HEK293T (cell line): ENCODE results near the gene DCLRE1B.

ENCODE experiments used
- CTCF ChIA-PET: fragments of 350-600 bp; formaldehyde crosslinking; extraction: SDS; loops from one replicate; lab custom pipeline; 2021; ENCODE audit warnings: antibody characterized with exemption, inconsistent platforms; lab: Yijun Ruan, JAX
- POLR2A ChIA-PET: fragments of 350-600 bp; formaldehyde crosslinking; extraction: SDS; loops from one replicate; lab custom pipeline; 2020; ENCODE audit warnings: antibody characterized with exemption, inconsistent platforms; lab: Yijun Ruan, JAX
- DNase-seq: peaks from one replicate; pipeline ENCODE4 v3.0.0; 2012; ENCODE audit warnings: mixed read lengths; ENCODE audit errors: extremely low spot score
- ARNT ChIP-seq: fragments of 450-650 bp; IDR thresholded peaks from 2 replicates; pipeline ENCODE4 v1.6.1; 2017; ENCODE audit warnings: mild to moderate bottlenecking
- BHLHE40 ChIP-seq: fragments of 450-650 bp; IDR thresholded peaks from 2 replicates; pipeline ENCODE4 v1.6.1; 2016; ENCODE audit warnings: mild to moderate bottlenecking, moderate library complexity, borderline replicate concordance
- CTBP1 ChIP-seq: fragments of 450-650 bp; IDR thresholded peaks from 2 replicates; pipeline ENCODE4 v1.6.1; 2016; ENCODE audit warnings: borderline replicate concordance
- ELF4 ChIP-seq: fragments of 450-650 bp; IDR thresholded peaks from 2 replicates; pipeline ENCODE4 v1.6.1; 2017; ENCODE audit warnings: antibody characterized with exemption
- FOXA1 ChIP-seq: fragments of 450-650 bp; IDR thresholded peaks from 2 replicates; pipeline ENCODE4 v1.6.1; 2016; ENCODE audit warnings: mild to moderate bottlenecking
- FOXK2 ChIP-seq: fragments of 450-650 bp; IDR thresholded peaks from 2 replicates; pipeline ENCODE4 v1.6.1; 2016; ENCODE audit warnings: mild to moderate bottlenecking
- FOXM1 ChIP-seq: fragments of 450-650 bp; IDR thresholded peaks from 2 replicates; pipeline ENCODE4 v1.6.1; 2017; ENCODE audit warnings: mild to moderate bottlenecking, borderline replicate concordance
- HDGF ChIP-seq: fragments of 450-650 bp; IDR thresholded peaks from 2 replicates; pipeline ENCODE4 v1.6.1; 2017; ENCODE audit warnings: antibody characterized with exemption, borderline replicate concordance
- L3MBTL2 ChIP-seq: fragments of 450-650 bp; conservative IDR thresholded peaks from 2 replicates; pipeline ENCODE4 v1.6.1; 2016; ENCODE audit warnings: mild to moderate bottlenecking
- LEF1 ChIP-seq: fragments of 450-650 bp; IDR thresholded peaks from 2 replicates; pipeline ENCODE4 v1.6.1; 2017; ENCODE audit warnings: mild to moderate bottlenecking, borderline replicate concordance
- NFRKB ChIP-seq: fragments of 450-650 bp; IDR thresholded peaks from 2 replicates; pipeline ENCODE4 v1.6.1; 2016; ENCODE audit warnings: mild to moderate bottlenecking, moderate library complexity
- PKNOX1 ChIP-seq: fragments of 450-650 bp; IDR thresholded peaks from 2 replicates; pipeline ENCODE4 v1.6.1; 2016
- SP1 ChIP-seq: fragments of 450-650 bp; IDR thresholded peaks from 2 replicates; pipeline ENCODE4 v1.6.1; 2017
- SUZ12 ChIP-seq: fragments of 450-650 bp; IDR thresholded peaks from 2 replicates; pipeline ENCODE4 v1.6.1; 2016; ENCODE audit warnings: mild to moderate bottlenecking
- TARDBP ChIP-seq: fragments of 450-650 bp; IDR thresholded peaks from 2 replicates; pipeline ENCODE4 v1.6.1; 2016
- ZNF384 ChIP-seq: fragments of 450-650 bp; IDR thresholded peaks from 2 replicates; pipeline ENCODE4 v1.6.1; 2016

Gene DCLRE1B

DNA sequence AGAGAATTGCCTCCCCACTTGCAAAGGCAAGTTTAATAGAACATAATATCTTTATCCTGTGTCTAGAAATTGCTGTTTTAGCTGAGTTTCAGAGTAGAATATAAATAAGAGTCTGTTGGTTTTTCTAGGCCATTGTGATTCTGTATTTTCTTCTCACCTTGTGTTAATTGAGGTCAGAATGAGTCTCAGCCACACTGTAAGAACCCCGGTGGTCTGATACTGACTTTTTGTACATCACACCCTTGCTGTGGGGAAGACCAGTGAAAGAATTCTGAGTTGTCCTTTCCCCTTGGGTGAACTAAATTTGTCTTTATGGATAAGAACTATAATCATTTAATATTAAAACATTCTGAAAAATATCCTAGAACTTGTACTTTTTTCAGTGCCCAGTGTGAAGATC, 30.8 kb downstream of the DCLRE1B start:
- ChIA-PET POLR2A (no interaction called here), CTCF (no interaction called here)
- TF ChIP-seq BHLHE40 (no peak), ARNT (no peak), HDGF (no peak), LEF1 (no peak), ZNF384 (no peak), ELF4 (no peak), FOXA1 (no peak), FOXM1 (no peak), L3MBTL2 (no peak), SP1 (no peak), SUZ12 (no peak), TARDBP (no peak), CTBP1 (no peak), NFRKB (no peak), FOXK2 (no peak), PKNOX1 (no peak)
- no peak for DNase-seq

GRCh38 chr1:113937146-113937545, 32.0 kb downstream of the DCLRE1B start:
- POLR2A ChIA-PET: no interaction called here
- TF ChIP-seq ZNF384: no peak
- no peak for TF ChIP-seq BHLHE40
- TF ChIP-seq LEF1: no peak
- no peak for TF ChIP-seq FOXA1
- TF ChIP-seq ARNT: no peak
- TF ChIP-seq ELF4: no peak
- no peak for TF ChIP-seq SP1
- no peak for TF ChIP-seq CTBP1
- TF ChIP-seq FOXK2: no peak
- no peak for TF ChIP-seq NFRKB
- TF ChIP-seq FOXM1: no peak
- TF ChIP-seq HDGF: no peak
- TF ChIP-seq TARDBP: no peak
- no peak for TF ChIP-seq PKNOX1
- TF ChIP-seq L3MBTL2: no peak
- no peak for TF ChIP-seq SUZ12
- DNase-seq: no peak
- CTCF ChIA-PET: no interaction called here

DNA sequence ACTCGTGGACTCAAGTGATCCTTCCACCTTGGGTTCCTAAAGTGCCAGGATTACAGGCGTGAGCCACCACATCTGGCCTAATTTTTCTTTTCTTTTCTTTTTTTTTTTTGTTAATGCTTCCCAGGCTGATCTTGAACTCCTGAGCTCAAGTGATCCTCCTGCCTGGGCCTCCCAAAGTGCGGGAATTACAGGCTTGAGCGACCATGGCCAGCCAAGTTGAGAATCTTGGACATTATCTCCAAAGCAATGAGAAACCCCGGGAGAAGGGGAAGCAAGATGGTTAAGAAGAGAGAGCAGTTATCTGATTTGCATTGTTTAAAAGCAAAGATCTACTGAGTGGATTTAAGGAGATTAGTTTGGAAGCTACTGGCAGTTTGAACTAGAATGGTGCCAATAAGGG, 33.1 kb downstream of the DCLRE1B start:
- no peak for DNase-seq
- POLR2A ChIA-PET: no interaction called here
- TF ChIP-seq ARNT (no peak), ELF4 (no peak), SUZ12 (no peak), CTBP1 (no peak), LEF1 (no peak), SP1 (no peak), L3MBTL2 (no peak), NFRKB (no peak), FOXA1 (no peak), ZNF384 (no peak), PKNOX1 (no peak), FOXM1 (no peak), FOXK2 (no peak), HDGF (no peak), BHLHE40 (no peak)
- CTCF ChIA-PET: interaction anchor here (0.7 to 1.1 kb wide), 2 partner anchors 8 to 16 kb away, joined by 3 to 5 read pairs; no protein-coding TSS in a partner anchor

- DNase-seq: no peak
- ChIA-PET CTCF (no interaction called here), POLR2A (interaction anchor here (2.4 kb wide), 1 partner anchor 11 kb away, joined by 9 read pairs; the partner anchor contains the start of gene HIPK1)
- TF ChIP-seq LEF1 (no peak), NFRKB (no peak), BHLHE40 (no peak), L3MBTL2 (no peak), FOXK2 (no peak), ARNT (no peak), ELF4 (no peak), FOXM1 (no peak), CTBP1 (no peak), SUZ12 (no peak), TARDBP (no peak), ZNF384 (no peak), HDGF (no peak), PKNOX1 (no peak), SP1 (no peak), FOXA1 (no peak)
These were observed 35.5 kb downstream of the DCLRE1B start for GRCh38 chr1:113940365-113941244.

- POLR2A ChIA-PET: interaction anchor here (2.4 kb wide), 1 partner anchor 11 kb away, joined by 9 read pairs; the partner anchor contains the start of gene HIPK1
- DNase-seq: no peak
- CTCF ChIA-PET: no interaction called here
- no peak for TF ChIP-seq NFRKB
- TF ChIP-seq CTBP1: no peak
- no peak for TF ChIP-seq ARNT
- no peak for TF ChIP-seq FOXM1
- TF ChIP-seq L3MBTL2: no peak
- TF ChIP-seq LEF1: no peak
- TF ChIP-seq BHLHE40: no peak
- TF ChIP-seq HDGF: no peak
- TF ChIP-seq FOXA1: no peak
- TF ChIP-seq FOXK2: no peak
- TF ChIP-seq SP1: no peak
- no peak for TF ChIP-seq PKNOX1
- TF ChIP-seq SUZ12: no peak
- no peak for TF ChIP-seq TARDBP
- no peak for TF ChIP-seq ELF4
- TF ChIP-seq ZNF384: no peak
These were observed 36.1 kb downstream of the DCLRE1B start for GRCh38 chr1:113941245-113941559.
